GM19468 (cell line): ENCODE measurements around the gene MEA1.
"Not testable (repeated sequence)": the region's sequence is repeated elsewhere in the genome, so short reads cannot be mapped to it uniquely, and the experiment has no call there.

ENCODE experiments used
- ATAC-seq: cut with Tn5 transposase; IDR thresholded peaks from one replicate; pipeline ENCODE4 v1.9.1; 2021; ENCODE audit warnings: mild to moderate bottlenecking, moderate library complexity, moderate number of reproducible peaks; ENCODE audit not compliant: unreplicated experiment; ENCODE audit errors: extremely low read depth

Gene MEA1

GRCh38 chr6:43013843-43014433 lies at the start of gene MEA1, which contains the start of gene KLHDC3:
TSS of gene MEA1 (minus strand) at chr6:43013946. CDS start at chr6:43013813, 133 bp downstream.
TSS of gene KLHDC3 (plus strand) at chr6:43014249. CDS start at chr6:43017193, 2,944 bp downstream.
- peak; percentile 78 for ATAC-seq

GRCh38 chr6:43062818-43063217 lies 49.1 kb upstream of the MEA1 start:
- no peak for ATAC-seq

GRCh38 chr6:43061861-43062260 lies 48.1 kb upstream of the MEA1 start:
- ATAC-seq = no peak

GRCh38 chr6:43060755-43061633 lies 47.2 kb upstream of the MEA1 start:
- no peak for ATAC-seq

- no peak for ATAC-seq
These were observed 46.4 kb upstream of the MEA1 start for GRCh38 chr6:43060034-43060754.

GRCh38 chr6:43059168-43060033 lies 45.7 kb upstream of the MEA1 start, which contains the start of the genes KLC4 and MRPL2:
TSS of gene KLC4 (plus strand) at chr6:43059631. CDS start at chr6:43061336, 1,705 bp downstream.
TSS of gene MRPL2 (minus strand) at chr6:43059434. CDS start at chr6:43059381, 53 bp downstream.
- peak; percentile 85 for ATAC-seq

- no peak for ATAC-seq
These were observed 44.8 kb upstream of the MEA1 start for GRCh38 chr6:43058531-43058930.

- no peak for ATAC-seq
These were observed 42.2 kb upstream of the MEA1 start for GRCh38 chr6:43055966-43056365.

- ATAC-seq = no peak
These were observed 40.6 kb upstream of the MEA1 start for GRCh38 chr6:43054206-43054943.

- ATAC-seq = peak; percentile 77
These were observed 39.9 kb upstream of the MEA1 start, which contains the start of gene CUL7 for GRCh38 chr6:43053545-43054205. TSS of gene CUL7 (minus strand) at chr6:43053851. CDS start at chr6:43052788, 1,063 bp downstream.

GRCh38 chr6:43052842-43053544 lies 39.2 kb upstream of the MEA1 start:
- no peak for ATAC-seq

GRCh38 chr6:43052225-43052841 lies 38.6 kb upstream of the MEA1 start:
- no peak for ATAC-seq

GRCh38 chr6:43050981-43051380 lies 37.2 kb upstream of the MEA1 start:
- no peak for ATAC-seq

GRCh38 chr6:43047998-43048397 lies 34.3 kb upstream of the MEA1 start:
- ATAC-seq = no peak

- ATAC-seq = no peak
These were observed 31.7 kb upstream of the MEA1 start for GRCh38 chr6:43045371-43045930.

GRCh38 chr6:43043310-43043709 lies 29.6 kb upstream of the MEA1 start:
- no peak for ATAC-seq

- not testable (repeated sequence) for ATAC-seq
These were observed 27.7 kb upstream of the MEA1 start for GRCh38 chr6:43041475-43041874.
